TTC549 (cell line): Measurements from ENCODE around the gene OR8G5.

Experiments
- FAIRE-seq: peaks from 2 replicates; lab custom pipeline; 2012; peaks lifted over from hg19 to GRCh38; lab: Jason Lieb, UNC

OR8G5 gene

DNA sequence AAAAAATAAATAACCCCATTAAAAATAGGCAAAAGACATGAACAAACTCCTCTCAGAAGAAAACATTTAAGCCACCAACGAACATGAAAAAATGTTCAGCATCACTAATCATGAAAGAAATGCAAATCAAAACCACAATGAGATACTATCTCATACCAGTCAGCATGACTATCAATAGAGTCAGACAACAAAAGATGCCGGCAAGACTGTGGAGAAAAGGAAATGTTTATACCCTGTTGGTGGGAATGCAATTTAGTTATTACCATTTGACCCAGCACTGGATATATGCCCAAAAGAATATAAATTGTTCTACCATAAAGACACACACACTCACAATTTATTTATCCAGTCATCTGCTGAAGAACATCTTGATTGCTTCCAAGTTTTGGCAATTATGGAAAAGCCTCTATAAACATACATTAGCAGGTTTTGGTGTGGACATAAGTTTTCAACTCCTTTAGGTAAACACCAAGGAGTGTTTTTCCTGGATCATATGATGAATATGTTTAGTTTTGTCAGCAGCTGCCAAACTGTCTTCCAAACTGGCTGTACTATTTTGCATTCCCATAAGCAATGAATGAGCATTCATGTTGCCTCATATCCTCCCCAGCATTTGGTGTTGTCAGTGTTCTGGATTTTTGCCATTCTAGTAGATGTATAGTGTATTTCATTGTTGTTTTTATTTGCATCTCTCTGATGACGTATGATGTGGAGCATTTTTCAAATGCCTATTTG lies 29.6 kb downstream of the OR8G5 start:
- FAIRE-seq, result no peak

- FAIRE-seq, result no peak
These were observed 38.5 kb downstream of the OR8G5 start for GRCh38 chr11:124294687-124295086.

GRCh38 chr11:124296016-124296415 lies 39.8 kb downstream of the OR8G5 start:
- no peak for FAIRE-seq

DNA sequence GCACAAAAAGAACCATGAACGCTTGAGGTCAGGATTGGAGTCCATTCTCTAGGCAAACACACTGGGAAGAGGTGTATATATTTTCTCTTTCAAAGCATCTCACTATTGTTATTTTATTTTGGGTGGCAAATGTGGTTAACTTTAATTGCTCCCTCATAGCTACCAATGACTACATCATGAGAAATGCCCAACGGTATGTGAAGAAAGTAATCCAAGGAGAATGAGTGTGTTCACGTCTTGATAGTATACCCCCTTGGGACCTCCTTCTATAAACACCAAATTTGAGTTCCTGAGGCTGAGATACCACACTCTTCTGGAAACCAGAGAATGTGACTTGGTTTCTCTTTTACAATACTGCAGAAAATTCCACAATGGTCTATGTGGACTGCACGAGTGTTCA lies 41.7 kb downstream of the OR8G5 start:
- no peak for FAIRE-seq

DNA sequence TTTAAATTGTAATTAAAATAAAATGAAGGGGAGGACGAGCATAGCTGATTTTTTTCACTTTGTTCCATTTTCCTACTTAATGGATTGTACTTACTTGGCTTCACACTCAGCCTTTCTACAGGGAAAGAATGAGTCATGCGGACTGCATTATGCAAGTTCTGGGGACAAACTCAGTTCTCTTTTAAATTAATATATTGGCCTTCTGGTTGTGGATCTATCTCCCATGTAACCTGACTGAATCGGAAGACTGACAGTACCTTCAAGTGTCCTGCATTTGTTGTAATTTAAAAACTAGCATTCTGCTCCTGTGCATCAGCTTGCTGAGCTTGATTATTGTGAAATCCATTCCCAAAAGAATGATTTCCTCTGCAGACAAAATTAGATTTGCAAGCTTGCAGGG lies 45.4 kb downstream of the OR8G5 start:
- no peak for FAIRE-seq

DNA sequence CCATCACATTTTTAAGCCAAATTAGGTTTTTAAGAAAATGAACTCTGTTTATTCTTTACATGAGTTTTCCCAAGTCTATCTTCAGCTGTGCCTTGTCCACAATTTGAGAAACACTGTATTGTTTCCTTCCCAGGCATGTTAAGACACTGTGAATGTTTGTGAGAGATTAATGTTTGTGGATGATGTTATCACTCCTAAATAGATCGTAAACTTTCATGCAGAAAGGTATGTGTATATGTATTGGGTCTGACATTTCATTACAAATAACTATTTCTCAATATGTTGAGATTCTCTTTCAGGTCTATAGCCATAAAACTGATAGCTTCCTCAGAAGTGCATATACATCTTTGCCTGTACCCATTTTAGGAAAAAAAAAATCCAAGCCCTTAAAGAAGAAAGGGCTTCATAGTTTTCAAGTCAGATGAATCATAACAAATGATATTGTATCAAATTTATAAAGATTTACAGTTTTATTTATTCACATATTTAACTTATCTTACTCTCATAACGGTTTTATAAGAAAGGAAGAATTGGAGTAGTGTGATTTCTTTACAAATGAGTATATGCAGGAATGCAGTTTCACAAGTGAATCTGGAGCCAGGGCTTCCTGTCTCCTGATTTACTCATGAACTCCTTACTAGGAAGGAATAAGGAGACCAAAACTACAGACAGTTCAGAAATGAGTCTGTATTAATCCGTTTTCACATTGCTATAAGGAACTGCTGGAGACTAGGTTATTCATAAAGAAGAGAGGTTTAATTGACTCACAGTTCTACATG lies 46.4 kb downstream of the OR8G5 start:
- no peak for FAIRE-seq

DNA sequence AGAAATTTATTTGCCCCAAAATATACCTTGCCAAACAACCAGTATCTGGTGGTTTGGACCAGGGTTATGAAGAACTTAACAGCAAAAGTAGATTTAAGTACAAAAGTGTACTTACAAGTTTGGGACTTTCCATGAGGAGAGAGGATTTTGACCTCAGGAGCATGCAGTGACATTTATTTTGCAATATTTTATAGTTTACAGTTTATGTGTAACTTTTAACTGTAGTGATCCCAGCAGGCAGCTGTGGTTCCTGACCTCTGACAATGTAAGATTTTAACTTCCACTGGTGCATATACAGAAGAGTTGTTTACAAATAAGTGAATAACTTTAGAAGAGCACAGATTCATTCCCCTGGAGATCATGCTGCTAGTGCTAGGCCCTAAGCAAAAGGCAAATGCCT lies 50.9 kb downstream of the OR8G5 start:
- no peak for FAIRE-seq

- FAIRE-seq, result no peak
These were observed 54.5 kb downstream of the OR8G5 start for GRCh38 chr11:124310721-124311120.

DNA sequence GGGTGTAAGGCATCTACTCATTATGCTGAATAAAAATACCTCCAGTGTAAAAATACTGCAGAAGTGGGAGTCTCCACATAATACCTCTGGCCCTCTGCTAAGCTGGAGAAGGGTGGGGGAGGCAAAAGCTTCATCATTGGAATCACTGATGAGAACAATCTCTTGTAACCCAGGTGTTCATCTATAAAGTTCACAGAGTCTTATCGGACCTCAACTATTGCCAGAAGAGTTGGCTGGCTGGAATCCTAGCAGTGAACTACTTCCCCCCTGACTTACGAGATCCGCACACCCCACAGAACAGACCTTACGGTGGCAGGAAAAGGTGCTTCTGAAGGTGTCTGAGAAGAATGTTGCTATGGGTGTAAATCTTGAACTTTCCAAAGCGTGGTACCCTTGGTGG lies 55.1 kb downstream of the OR8G5 start:
- no peak for FAIRE-seq

- no peak for FAIRE-seq
These were observed 55.5 kb downstream of the OR8G5 start for GRCh38 chr11:124311670-124312069.

DNA sequence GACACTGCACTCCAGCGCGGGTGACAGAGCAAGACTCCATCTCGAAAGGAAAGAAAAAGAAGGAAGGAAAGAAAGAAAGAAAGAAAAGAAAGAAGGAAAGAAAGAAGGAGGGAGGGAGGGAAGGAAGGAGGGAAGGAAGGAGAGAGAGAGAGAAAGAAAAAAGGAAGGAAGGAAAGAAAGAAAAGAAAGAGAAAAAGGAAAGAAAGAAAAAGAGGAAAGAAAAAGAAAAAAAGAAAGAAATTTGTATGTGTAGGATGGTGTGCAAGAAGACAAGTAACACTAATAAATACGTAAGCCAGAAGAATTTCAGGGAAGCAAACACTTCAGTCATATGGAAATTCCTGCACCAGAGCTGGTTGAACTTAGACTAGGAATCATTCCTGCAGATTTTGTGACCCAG lies 57.0 kb downstream of the OR8G5 start:
- FAIRE-seq, result no peak

DNA sequence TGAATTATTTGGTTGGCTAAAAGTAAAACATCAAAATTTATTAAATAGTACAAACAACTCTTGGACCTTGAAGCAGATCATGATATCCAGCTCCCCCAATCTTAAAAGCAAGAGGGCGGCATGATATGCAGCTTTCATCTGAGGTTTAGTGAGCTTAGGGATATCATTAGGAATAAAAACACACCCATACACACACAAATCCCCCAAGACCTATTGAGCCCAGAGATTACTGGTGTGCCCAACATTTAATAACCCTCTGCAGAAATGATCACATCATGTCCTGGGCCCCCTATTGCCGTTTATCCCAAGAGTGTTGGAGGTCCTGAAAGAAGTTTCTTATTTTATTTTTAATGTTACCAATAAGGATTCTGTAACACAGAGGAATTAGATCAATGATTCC lies 57.7 kb downstream of the OR8G5 start, which contains the start of gene OR8D1:
Gene OR8D1 (minus strand): TSS at position 101 of the 400 bp plus-strand sequence. CDS start 3,183 bp downstream, outside the sequence.
- FAIRE-seq, result no peak

DNA sequence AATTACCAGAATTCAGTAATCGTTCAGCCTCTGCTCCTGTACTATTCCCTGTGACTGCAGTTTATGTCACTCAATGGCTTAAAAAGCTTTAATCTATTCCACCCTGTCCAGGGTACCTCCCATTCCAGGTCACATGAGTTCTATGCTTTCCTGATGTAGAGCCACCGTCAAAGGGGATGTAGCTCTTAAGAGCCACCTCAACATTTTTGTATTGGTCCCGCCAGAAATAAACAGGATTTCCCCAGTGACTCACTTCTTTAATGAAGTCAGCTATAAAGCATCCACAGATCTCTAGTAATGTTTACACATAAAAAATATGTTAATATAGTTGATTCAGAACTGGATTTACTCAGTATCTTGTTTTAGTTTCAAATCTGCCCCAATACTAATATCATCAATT lies 58.9 kb downstream of the OR8G5 start:
- no peak for FAIRE-seq
